ENCODE data around the gene RAB31.

Gene RAB31

DNA sequence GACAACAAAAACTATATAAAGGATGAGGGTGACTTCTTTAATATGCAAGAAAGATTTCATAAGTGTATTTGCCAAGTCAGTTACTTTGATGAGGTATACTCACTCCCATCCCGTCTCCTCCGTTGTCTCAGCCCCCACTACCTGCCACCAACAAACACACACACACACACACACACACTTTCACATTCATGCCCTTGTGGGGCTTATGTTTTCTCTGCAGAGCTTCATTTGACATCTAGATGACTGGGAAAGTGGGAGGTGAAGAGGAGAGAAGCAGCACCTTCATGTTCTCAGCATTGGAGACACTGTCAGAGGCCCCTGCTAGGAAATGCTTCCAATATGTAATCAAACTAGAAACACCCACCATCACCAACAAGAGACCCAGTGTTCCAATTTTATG is 155.2 kb downstream of the RAB31 start:
- DNase-seq (ENCODE audit: low read depth, low spot score) = no peak
- H3K4me3 ChIP-seq (ENCODE audit: low read length) = no peak overlapping the region

DNA sequence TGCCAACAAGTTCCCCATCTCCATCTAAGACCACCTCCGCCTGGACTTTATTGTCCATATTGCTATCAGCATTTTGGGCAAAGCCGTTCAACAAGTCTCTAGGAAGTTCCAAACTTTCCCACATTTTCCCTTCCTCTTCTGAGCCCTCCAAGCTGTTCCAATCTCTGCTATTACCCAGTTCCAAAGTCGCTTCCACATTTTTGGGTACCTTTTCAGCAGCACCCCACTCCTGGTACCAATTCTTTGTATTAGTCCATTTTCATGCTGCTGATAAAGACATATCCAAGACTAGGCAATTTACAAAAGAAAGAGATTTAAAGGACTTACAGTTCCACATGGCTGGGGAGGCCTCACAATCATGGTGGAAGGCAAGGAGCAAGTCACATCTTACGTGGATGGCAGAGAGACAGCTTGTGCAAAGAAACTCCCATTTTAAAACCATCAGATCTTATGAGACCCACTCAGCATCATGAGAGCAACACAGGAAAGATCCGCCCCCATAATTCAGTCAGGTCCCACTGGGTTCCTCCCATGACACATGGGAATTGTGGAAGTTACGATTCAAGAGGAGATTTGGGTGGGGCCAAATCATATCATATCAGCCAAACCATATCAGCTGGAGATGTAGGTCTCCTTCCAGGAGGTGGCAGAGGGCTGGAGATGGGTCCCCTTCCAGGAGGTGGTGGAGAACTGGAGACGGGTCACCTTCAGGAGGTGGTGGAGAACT is 157.8 kb downstream of the RAB31 start:
- DNase-seq (ENCODE audit: low read depth, low spot score) = no peak
- no peak overlapping the region for H3K4me3 ChIP-seq (ENCODE audit: low read length)

DNA sequence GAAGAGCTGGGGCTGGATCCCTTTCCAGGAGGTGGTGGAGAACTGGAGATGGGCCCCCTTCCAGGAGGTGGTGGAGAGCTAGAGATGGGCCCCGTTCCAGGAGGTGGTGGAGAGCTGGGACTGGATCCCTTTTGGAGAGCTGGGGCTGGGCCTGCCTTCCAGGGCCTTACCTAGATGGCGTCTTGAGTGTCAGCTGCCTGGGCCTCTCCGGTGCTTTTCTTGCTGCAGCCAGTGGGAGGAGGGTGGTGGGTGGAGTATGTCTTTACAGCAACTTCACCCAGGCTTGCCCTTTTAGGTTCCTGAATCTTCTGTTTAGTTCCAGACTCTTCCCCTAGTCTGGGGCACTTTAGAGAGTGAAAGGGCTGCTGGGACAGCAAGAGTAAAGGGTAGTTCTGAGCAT is 158.5 kb downstream of the RAB31 start:
- H3K4me3 ChIP-seq (ENCODE audit: low read length) = no peak overlapping the region
- no peak for DNase-seq (ENCODE audit: low read depth, low spot score)

DNA sequence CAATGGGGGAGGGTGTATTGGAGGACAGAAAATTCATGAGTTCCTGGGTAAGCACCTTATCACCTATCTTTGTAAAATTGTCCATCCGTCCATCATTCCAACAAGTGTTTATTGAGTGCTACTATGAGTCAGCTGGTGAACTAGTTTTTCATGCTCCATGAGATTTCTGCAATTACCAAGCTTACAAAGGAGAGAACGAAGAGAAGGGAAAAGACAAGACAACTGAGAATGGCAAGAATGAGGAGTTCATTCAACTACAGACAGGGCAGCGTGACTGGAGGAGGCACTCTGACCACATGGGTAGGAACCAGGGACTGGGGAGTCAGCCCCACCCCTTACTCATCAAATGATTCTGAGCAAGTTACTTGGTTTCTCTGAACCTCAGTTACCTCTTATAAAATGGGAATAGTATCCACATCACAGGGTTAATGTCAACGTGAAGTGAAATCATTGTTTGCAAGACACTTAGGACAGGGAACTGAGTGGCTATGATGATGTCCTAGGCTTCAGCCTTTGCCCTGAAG is 159.0 kb downstream of the RAB31 start:
- DNase-seq (ENCODE audit: low read depth, low spot score) = no peak

DNA sequence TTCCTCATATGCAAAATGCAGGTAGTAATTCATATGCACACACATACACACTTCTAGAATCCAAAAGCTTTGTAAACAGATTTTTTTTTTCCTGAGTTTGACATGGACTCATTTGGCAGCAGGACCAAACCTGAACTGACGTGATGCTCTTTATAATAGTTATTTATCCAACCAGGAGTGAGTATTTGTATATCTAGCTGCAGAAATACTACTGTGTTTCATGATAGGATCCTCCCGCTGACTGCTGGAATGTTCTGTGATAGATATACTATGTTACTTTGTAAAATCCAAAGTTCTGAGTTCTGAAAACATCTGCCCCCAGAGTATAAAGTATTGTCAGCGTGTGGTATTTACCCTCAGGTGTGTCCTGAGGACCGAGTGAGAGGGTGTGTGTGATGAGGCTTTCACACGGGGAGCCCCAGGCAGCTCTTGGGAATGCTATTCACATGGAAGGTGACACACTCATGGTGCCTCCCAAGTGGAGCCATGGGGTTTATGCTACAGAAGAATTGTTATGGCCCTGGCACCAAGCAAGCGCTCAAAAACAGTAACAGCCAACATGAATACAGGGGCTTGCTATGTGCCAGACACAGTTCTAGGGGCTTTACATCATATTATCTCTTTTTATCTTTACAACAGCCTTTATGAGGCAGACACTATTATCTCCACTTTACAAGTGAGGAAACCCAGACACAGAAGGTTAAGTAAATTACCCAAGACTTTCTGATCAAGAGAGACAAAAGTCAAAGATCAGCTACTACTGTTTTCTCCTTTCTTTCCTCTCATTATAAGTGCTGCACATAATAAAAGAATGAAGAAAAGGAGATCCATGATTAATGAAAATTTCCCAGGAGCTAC is 161.0 kb downstream of the RAB31 start:
- DNase-seq (ENCODE audit: low read depth, low spot score) = no peak
- H3K4me3 ChIP-seq (ENCODE audit: low read length) = no peak overlapping the region

More for the DNA sequence above, 159.0 kb downstream of the RAB31 start:
- no peak overlapping the region for H3K4me3 ChIP-seq (ENCODE audit: low read length)

DNA sequence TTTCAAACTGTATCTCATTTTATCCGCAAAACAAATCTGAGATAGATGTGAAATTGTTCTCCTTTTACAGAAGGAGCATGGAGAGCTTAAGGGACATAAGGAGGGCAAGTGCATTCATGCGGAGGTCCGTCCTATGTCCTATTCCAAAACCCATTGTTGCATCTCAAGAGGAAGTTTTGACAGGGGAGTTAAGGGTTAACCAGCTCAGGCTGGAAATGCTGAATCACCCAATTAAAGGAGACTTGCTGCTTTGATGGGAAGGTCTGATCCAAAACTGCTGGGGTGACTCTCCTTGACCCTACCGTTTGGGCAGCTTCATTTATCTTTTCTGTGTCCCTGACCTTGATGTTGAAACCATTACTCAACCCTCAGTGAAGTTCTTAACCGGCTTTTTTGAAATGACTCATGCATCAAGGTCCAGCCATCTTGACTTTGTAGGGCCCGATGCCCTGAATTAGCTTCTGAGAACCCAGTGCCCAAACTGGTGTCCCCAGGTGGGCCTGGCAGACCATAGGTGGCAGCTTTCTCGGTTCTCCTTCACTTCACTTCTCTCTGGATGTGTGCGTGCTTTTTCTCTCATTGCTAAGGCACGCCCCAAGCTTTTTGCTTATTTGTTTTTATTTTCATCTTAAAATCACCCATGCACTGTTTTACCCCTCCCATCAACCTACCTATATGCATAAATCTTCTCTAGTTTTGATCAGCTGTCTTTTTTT is 161.8 kb downstream of the RAB31 start:
- no peak overlapping the region for H3K4me3 ChIP-seq (ENCODE audit: low read length)

DNA sequence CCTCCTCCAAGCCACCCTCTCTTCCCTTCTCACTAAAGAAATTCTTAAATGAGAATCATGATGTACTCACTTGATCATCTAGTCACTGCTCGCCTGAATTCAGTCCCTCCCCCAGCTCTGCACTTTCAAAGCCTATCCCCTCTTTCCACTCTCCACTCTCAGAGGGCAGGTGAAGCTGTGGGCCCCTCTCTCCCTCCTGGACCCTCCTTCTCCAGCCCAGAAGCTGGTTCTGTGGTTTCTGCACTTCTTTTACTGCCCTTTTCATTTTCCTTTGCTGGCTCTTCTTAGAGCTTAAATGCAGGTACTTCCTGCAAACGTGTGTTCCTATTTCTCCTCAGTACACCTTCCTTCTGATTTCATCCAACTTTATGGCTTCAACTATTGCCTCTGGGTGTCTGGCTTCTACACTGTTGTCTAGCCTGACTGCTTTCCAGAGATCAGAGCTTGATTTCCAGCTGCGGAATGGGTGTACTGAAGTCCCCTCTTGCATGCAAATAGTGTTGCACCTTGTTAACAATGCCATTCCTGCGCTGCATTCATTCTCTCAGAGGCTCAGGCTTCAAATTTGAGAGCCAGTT is 162.4 kb downstream of the RAB31 start:
- DNase-seq (ENCODE audit: low read depth, low spot score) = no peak
- no peak overlapping the region for H3K4me3 ChIP-seq (ENCODE audit: low read length)

More for the DNA sequence above, 161.8 kb downstream of the RAB31 start:
- DNase-seq (ENCODE audit: low read depth, low spot score) = no peak

DNA sequence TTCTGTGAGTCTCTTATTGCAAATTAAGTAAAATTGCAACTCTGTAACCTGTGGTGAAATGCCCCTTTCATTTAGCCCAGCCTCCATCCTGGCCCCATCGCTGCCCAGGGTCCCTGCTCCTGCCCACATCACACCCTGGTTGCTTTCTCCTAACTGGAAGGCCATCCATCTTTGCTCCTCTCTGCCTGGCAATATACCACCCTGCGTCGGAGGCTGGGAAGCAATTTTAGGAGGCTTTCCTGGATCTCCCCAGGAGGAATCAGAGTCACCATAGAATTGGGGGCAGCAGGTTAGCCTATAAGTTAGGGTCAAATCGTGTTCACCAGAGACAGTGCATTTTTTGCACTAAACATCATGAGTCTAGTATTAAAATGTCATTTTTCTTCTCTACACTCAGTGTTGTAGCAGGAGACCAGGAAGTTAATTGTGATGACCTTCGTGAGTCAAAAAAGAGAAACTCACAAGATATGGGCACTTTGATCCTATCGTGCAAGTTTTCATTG is 163.2 kb downstream of the RAB31 start:
- DNase-seq (ENCODE audit: low read depth, low spot score) = no peak
- no peak overlapping the region for H3K4me3 ChIP-seq (ENCODE audit: low read length)

DNA sequence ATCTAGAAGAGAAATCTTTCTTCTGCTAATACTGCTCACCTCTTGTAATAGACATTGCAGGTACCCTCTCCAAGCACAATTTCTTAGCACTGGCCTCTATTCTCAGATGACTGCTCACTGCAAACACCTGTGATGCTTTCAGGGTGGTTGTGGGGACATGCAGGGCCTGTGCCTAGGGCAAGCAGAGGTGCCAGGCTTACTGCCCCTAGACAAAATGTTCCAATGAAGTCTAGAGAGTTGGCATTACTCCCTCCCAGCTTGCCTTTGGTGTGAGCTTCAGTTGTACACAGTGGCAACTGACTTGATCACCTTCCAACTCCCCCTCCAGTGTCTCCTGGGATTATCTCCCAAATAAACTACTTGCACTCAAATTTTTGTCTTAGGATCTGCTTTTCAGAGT is 164.7 kb downstream of the RAB31 start:
- no peak overlapping the region for H3K4me3 ChIP-seq (ENCODE audit: low read length)
- DNase-seq (ENCODE audit: low read depth, low spot score) = no peak

DNA sequence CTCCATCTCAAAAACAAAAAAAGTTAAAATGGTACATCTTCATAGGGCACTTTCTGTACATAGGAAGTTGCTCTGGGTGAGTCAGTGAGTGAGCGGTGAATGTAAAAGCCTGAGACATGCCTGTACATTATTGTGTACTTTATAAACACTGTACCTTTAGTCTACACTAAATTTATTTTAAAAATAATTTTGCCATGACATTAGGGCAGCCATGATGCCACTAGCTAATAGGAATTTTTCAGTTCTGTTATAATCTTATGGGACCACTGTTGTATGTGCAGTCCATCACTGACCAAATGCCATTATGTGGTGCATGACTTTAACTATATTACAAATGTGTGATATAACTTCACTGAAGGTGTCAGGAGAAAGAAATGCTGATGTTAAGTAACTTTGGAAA is 166.6 kb downstream of the RAB31 start:
- no peak overlapping the region for H3K4me3 ChIP-seq (ENCODE audit: low read length)
- DNase-seq (ENCODE audit: low read depth, low spot score) = no peak

DNA sequence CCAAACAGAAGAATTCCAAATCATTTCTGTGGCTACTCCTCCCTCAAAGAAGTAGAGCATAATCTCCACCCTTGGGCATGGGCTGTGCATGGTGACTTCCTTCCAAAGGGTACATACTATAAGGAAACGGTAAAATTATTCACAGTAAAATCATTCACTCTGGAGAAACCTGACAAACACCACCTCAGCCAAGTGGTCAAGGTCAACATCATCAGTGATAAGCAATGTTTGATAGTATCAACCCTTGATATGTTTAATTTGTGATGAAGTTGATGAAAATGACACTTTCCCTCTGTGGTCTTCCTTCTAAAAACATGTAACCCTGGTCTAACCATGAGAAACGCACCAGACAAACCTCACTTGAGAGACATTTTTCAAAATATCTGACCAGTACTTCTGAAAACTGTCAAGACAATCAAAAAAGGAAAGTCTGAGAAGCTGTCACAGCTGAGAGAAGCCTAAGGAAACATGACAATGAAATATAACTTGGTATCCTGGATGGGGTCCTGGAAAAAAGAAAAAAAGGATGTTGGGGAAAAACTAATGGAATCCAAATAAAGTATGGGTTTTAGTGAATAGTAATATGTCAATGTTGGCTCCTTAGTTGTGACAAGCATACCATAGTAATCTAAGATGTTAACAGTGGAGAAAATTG is 168.2 kb downstream of the RAB31 start:
- H3K4me3 ChIP-seq (ENCODE audit: low read length) = no peak overlapping the region
- no peak for DNase-seq (ENCODE audit: low read depth, low spot score)

DNA sequence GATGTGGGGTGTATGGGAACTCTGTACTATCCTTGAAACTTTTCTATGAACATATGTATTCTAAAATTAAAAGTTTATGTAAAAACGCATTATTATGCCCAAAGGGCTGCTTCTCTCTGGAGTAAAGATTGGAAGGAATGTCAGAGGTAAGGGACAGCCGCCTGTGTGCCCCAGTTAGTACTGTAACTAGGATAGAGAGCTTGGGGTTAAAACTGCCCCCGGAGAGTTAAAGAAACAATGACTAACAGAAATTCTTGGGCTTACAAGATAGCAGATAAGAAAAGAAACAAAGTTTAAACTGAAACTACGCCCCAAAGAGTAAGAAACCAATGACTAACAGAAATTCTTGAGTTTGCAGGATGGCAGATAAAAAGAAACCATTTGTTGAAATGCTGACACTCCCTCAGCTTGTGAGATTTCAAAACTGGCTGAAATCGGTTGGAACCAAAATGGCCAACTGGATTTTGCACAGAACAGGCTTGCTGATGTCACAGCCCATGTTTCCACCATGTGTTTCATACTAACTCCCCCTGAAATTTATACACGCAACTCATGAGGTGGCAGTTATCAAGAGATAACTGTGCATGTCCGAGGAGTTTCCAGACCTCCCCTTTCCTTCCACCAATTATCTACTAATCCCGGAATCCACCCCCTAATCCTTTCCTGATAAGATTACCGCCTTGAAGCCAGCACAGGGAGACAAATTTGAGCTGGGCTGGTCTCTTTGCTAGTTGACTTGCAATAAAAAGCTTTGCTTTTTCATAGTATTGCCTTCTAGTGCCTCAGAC is 169.0 kb downstream of the RAB31 start:
- DNase-seq (ENCODE audit: low read depth, low spot score) = no peak
- no peak overlapping the region for H3K4me3 ChIP-seq (ENCODE audit: low read length)

DNA sequence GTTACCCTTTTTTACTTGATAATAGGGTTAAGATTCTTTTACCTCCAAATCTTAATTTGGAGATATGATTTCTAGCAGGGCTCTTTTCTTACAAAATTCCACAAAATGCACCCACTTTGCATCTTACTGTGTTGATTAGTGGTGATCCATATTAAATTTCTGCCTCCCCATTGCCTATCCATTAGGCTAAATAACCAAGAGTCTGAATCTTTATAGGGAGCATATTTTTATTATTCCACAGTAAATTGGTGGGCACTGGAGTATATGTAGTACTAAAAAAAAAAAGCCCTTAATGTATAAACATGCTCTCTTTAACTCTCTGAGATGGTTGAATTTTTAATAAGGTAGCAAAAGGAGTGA is 169.5 kb downstream of the RAB31 start:
- H3K4me3 ChIP-seq (ENCODE audit: low read length) = no peak overlapping the region
- no peak for DNase-seq (ENCODE audit: low read depth, low spot score)

DNA sequence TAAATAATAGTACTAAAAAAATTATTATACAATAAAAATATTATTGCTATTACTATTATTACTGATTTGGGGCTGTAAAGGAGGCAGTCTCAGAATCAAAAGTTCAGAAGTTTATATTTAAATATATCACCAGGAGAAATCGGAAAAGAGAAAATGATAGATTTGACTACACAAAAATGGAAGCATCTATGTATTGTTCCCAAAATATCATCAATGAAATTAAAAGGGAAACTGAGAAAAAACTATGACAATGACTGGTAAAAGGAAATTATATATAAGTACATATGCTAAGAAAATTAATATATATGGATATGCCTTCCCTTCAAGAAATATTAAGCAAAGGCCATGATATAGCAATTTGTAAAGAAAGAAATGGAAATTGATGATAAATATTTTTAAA is 170.0 kb downstream of the RAB31 start:
- no peak for DNase-seq (ENCODE audit: low read depth, low spot score)
- H3K4me3 ChIP-seq (ENCODE audit: low read length) = no peak overlapping the region

DNA sequence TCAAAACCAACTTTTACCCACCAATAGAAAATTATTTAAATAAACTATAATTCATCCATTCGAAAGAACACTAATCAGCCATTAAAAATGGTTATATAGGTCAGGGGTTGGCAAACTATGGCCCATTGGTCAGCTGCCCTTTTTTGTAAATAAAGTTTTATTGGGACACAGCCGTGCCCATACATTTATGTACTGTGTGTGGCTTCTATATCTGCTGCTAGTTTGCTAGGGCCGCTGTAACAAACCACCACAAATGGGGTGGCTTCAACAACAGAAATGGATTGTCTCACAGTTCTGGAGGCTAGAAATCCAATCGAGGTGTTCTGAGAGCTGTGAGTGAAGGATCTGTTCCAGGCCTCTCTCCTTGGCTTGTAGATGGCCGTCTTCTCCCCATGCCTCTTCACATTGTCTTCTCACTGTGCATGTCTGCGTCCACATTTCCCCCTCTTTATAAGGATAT is 170.7 kb downstream of the RAB31 start:
- no peak for DNase-seq (ENCODE audit: low read depth, low spot score)
- H3K4me3 ChIP-seq (ENCODE audit: low read length) = no peak overlapping the region

DNA sequence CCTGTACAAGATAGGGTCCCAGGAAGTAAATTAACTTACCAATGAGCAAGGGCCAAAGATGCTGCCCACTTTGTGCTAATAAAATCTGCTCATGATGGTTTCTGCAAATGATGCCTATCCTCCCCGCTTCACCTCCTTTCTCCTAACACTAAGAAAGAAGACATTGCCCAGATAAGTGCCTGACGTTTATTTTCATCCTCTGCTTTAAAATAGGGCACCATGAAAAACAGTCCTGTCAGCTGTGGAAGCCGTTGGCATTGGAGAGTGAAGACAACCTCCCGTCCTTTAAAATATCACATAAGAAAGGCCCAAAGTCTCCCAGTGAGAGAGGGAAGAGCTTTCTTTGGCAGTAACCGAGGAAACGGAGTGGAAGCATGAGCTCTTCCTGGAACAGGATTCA is 176.0 kb downstream of the RAB31 start:
- H3K4me3 ChIP-seq (ENCODE audit: low read length) = no peak overlapping the region
- DNase-seq (ENCODE audit: low read depth, low spot score) = no peak

DNA sequence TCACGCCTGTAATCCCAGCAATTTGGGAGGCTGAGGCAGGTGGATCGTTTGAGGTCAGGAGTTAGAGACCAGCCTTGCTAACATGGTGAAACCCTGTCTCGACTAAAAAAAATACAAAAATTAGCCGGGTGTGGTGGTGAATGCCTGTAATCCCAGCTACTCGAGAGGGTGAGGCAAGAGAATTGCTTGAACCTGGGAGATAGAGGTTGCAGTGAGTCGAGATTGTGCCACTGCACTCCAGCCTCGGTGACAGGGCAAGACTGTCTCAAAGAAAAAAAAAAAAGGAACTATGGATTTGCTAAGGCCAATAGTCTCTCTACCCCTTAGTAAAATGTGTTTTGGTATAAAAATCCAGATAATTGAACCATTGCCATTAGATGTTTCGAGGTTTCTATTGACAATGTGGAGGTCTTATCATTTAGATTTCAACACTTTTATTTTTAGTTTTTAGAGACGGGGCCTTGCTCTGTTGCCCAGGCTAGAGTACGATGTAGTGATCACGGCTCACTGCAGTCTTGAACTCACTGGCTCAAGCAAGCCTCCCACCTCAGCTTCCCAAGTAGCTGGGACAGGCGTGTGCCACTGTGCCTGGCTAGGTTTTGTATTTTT is 176.5 kb downstream of the RAB31 start:
- no peak overlapping the region for H3K4me3 ChIP-seq (ENCODE audit: low read length)
- DNase-seq (ENCODE audit: low read depth, low spot score) = no peak
